ENCODE data around the gene FAM110D. TPM values are rescaled to one million over a fixed set of nuclear protein-coding genes. Genes with fewer than 3 reads are reported as not detected.

The FAM110D gene
- polyA plus RNA-seq, 1 of the 3 experiments (the other 2 are of a cell fraction) = 0.64 TPM

GRCh38 chr1:26177182-26177684 is 18.4 kb downstream of the FAM110D start, which contains the start of gene CNKSR1:
CNKSR1 (plus strand) TSS chr1:26177491; CDS start chr1:26177548, 57 bp downstream.
- Histone ChIP-seq H3K79me2 (ENCODE audit: insufficient read depth) (no peaks in the 10 kb centered on the region), H3K9ac (no peak within 1 kb of the TSS), H3F3A (replicated peaks; ENCODE audit: insufficient read depth) (peaks cover 8% of the 10 kb centered on the region), H3K36me3 (replicated peaks in 1 of 2; ENCODE audit: control insufficient read depth in 1 of 2, insufficient read depth in 2 of 2, low read length in 1 of 2) (no peaks in the 10 kb centered on the region), H3K4me3 (ENCODE audit: low read depth in 2 of 2, low read length in 1 of 2) (no peak within 1 kb of the TSS), H3K9me3 (no peaks in the 10 kb centered on the region), H2AFZ (ENCODE audit: low read depth) (no peak within 1 kb of the TSS), H3K27ac (ENCODE audit: low read depth in 2 of 2, low read length in 1 of 2) (no peak within 1 kb of the TSS), H4K20me1 (ENCODE audit: insufficient read depth) (no peaks in the 10 kb centered on the region), H3K27me3 (ENCODE audit: insufficient read depth) (no peaks in the 10 kb centered on the region), H3K4me1 (ENCODE audit: control insufficient read depth in 1 of 2, insufficient read depth in 2 of 2, low read depth in 1 of 2, low read length in 1 of 2) (no peaks in the 10 kb centered on the region; a peak in 1 of 4 replicates), H3K9me2 (no peaks in the 10 kb centered on the region), H3K4me2 (no peak within 1 kb of the TSS)
- TF ChIP-seq USF2 (IDR thresholded peaks at IDR 0.05; ENCODE audit: borderline replicate concordance, low read depth, low read length) (no peak), FOXJ3 (CRISPR knock-in tag; IDR thresholded peaks at IDR 0.05) (no peak)
- 93% methylated on average over 12 of the region's 21 CpGs for WGBS (ENCODE audit: low lambda C conversion rate)
- DNase-seq = no peak
- ChIA-PET CTCF (interaction anchor here (1.3 to 2.1 kb wide), 3 partner anchors 11 to 108 kb away, joined by 3 to 10 read pairs (median 5); partner anchors contain the start of gene CEP85), POLR2A (no interaction called here)

- WGBS (ENCODE audit: low lambda C conversion rate) = 82% methylated on average over 2 of the region's 4 CpGs
- H3K27me3 ChIP-seq (ENCODE audit: insufficient read depth) = no peaks in the 10 kb centered on the region
- no peak overlapping the region for H3K4me2 ChIP-seq
- no peaks in the 10 kb centered on the region for H3F3A ChIP-seq (replicated peaks; ENCODE audit: insufficient read depth)
- no peaks in the 10 kb centered on the region for H3K36me3 ChIP-seq (replicated peaks in 1 of 2; ENCODE audit: control insufficient read depth in 1 of 2, insufficient read depth in 2 of 2, low read length in 1 of 2)
- ChIA-PET POLR2A (no interaction called here), CTCF (interaction anchor here (0.7 to 3.5 kb wide), 2 partner anchors 11 to 144 kb away, joined by 4 to 17 read pairs; partner anchors contain the start of gene ZNF593)
- TF ChIP-seq GATA2 (CRISPR knock-in tag; IDR thresholded peaks at IDR 0.05) (no peak), ZBTB33 (IDR thresholded peaks at IDR 0.05; ENCODE audit: borderline replicate concordance, low read depth) (no peak), PBX3 (IDR thresholded peaks at IDR 0.05) (no peak), TCF12 (IDR thresholded peaks at IDR 0.05) (no peak), TEAD4 (IDR thresholded peaks at IDR 0.05; ENCODE audit: borderline replicate concordance, insufficient read depth) (no peak), NFIC (IDR thresholded peaks at IDR 0.05; ENCODE audit: borderline replicate concordance) (no peak), EP300 (IDR thresholded peaks at IDR 0.05; ENCODE audit: borderline replicate concordance in 1 of 2, low read depth in 1 of 2, low read length in 1 of 2) (no peak), GABPA (IDR thresholded peaks at IDR 0.05; ENCODE audit: low read depth) (no peak), CHD2 (IDR thresholded peaks at IDR 0.05; ENCODE audit: low read length, partially characterized antibody) (no peak), POLR2AphosphoS5 (IDR thresholded peaks at IDR 0.05; ENCODE audit: low read depth, low read length) (no peak), SIN3A (IDR thresholded peaks at IDR 0.05; ENCODE audit: borderline replicate concordance, low read depth, low read length) (no peak), RAD21 (IDR thresholded peaks at IDR 0.05; ENCODE audit: low read length) (no peak), RXRA (IDR thresholded peaks at IDR 0.05; ENCODE audit: borderline replicate concordance, low read depth) (no peak)
- no peak for DNase-seq
- no peak overlapping the region for H3K4me3 ChIP-seq (ENCODE audit: low read depth in 2 of 2, low read length in 1 of 2)
- no peak overlapping the region for H3K9ac ChIP-seq
- H3K79me2 ChIP-seq (ENCODE audit: insufficient read depth) = no peaks in the 10 kb centered on the region
- H4K20me1 ChIP-seq (ENCODE audit: insufficient read depth) = no peaks in the 10 kb centered on the region
- H2AFZ ChIP-seq (ENCODE audit: low read depth) = no peak overlapping the region
- no peaks in the 10 kb centered on the region; a peak in 1 of 4 replicates for H3K4me1 ChIP-seq (ENCODE audit: control insufficient read depth in 1 of 2, insufficient read depth in 2 of 2, low read depth in 1 of 2, low read length in 1 of 2)
- no peak overlapping the region for H3K27ac ChIP-seq (ENCODE audit: low read depth in 2 of 2, low read length in 1 of 2)
- H3K9me2 ChIP-seq = no peaks in the 10 kb centered on the region
- H3K9me3 ChIP-seq = no peaks in the 10 kb centered on the region
Measured at GRCh38 chr1:26180010-26180506, 21.2 kb downstream of the FAM110D start.
